ENCODE results near the gene FKBP15.
"Not testable (repeated sequence)": the region's sequence is repeated elsewhere in the genome, so short reads cannot be mapped to it uniquely, and the experiment has no call there.

Gene FKBP15

GRCh38 chr9:113149561-113149960 is 71.5 kb downstream of the FKBP15 start:
- DNase-seq (ENCODE audit: low read depth in 2 of 2) = not testable (repeated sequence)

GRCh38 chr9:113148781-113149510 is 72.1 kb downstream of the FKBP15 start:
- no peak for DNase-seq (ENCODE audit: low read depth in 2 of 2)

DNA sequence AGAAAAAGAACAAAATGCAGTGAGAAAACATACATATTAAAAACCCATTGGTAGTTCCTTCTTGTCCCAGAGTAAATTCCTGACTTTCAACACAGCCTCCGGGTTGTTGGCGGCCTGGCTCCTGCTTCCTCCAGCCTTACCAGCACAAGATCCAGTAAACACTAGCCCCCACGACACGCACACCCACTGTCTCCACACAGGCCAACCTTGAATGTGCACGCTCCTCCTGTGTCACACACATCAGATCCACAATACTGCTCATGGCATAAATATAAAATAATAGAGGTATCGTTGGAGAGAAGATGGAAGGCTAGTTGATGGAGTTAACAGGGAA is 72.7 kb downstream of the FKBP15 start:
- DNase-seq (ENCODE audit: low read depth in 2 of 2) = no peak

DNA sequence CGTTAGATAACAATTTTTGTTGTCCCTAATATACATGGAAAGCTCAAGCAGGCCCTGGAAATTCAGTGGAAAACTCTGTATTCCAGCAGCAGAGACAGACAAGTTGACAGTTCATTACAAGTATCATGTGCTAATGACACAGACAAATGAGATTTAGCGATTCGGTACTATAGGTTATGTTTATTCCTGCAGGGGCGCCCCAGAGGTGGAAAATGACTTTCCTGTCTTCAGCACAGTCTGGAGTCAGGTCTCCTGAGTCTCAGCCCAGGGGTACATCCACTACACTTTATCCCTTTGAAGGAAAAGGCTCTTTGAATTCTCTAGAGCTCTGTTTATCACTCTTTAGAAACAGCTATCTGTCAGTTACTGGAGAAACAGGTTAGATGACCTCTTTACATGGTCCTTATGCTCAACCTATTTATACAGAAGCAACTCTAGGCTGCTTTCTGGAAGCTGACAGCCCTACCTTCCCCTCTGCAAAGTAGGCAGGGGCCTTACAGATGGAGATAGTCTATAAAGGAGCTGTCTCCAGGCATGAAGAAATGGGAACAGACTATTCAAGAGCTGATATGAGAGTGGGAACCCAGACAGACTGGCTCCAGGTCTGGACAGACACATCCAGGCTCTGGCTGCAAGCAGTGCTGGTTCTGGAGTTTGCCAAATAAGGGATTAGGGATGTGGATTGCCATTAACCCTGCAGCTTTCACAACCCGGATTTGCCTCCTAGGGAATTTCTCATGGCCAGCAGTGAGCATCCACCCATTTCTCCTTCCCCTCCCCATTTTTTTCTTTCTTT is 77.4 kb downstream of the FKBP15 start:
- DNase-seq (ENCODE audit: low read depth in 2 of 2) = no peak

- not testable (repeated sequence) for DNase-seq (ENCODE audit: low read depth in 2 of 2)
These were observed 80.2 kb downstream of the FKBP15 start for GRCh38 chr9:113140896-113141295.

DNA sequence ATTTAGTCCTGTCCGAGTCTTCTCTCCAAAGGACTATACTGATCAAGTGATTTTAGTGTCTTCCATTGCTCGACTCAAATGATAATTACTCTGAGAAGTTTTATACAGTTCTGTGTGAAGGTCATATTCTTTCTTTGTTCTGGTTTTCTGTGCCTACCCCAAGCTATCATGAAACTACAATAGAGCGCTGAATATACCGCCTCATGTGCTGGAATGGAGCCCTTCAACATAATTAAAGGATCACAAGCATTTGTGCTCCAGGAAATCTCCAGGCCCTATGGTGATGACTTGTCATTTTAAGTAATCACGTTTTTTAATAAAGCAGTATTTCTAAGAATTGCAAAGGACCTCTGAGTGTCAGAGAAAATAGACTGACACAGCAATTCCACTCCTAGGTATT is 81.1 kb downstream of the FKBP15 start:
- DNase-seq (ENCODE audit: low read depth in 2 of 2) = no peak

DNA sequence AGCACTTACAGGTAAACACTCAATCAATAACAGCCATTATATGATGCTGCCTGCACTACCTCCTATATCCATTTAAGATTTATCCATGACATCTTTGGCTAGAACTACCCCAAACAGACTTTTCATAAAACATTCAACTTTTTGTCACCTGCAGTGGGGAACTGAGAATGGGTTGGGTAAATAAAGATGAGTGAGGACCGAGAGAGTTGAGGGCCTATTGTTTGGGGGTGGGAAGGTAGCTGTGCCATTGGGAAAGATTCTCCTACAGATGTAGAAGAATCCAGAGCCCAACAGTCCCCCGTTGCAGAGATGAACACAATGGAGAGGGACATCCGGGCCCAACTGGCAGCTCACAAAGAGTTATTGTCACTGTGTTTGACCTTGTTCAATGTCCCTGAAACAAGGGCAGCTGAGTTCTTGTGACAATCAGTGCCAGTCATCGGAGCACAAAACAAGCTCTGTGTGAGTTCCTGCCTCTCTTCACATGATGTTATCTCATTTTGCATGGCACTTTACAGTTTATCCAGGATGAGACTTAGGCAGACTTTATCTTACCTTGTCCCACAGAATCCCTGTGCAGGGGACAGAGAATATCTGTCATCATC is 81.8 kb downstream of the FKBP15 start:
- no peak for DNase-seq (ENCODE audit: low read depth in 2 of 2)

- DNase-seq (ENCODE audit: low read depth in 2 of 2) = no peak
These were observed 82.3 kb downstream of the FKBP15 start for GRCh38 chr9:113138760-113139159.

GRCh38 chr9:113137196-113138168 is 83.6 kb downstream of the FKBP15 start:
- DNase-seq (ENCODE audit: low read depth in 2 of 2) = no peak

DNA sequence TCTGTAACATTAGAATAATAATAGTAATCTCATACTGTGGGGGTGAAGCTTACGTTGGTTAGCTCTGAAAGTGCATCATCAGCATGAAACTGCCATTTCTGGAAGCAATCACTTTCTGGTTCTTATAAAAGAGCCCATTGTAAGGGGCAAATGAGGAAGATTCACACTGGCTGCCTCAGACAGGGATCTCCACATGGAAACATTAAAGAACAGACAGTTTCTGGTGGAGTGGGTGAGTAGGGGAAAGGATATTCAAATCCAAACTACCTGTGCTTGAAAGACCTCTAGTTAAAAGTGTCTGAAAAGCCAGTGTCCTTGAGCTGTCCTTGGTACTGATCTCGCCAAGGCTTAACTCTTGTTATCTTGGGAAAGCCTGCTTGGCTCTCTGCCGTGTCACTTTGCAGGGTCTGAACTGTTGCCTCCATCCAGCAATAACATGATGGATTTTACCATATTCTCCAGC is 89.4 kb downstream of the FKBP15 start:
- DNase-seq (ENCODE audit: low read depth in 2 of 2) = no peak

DNA sequence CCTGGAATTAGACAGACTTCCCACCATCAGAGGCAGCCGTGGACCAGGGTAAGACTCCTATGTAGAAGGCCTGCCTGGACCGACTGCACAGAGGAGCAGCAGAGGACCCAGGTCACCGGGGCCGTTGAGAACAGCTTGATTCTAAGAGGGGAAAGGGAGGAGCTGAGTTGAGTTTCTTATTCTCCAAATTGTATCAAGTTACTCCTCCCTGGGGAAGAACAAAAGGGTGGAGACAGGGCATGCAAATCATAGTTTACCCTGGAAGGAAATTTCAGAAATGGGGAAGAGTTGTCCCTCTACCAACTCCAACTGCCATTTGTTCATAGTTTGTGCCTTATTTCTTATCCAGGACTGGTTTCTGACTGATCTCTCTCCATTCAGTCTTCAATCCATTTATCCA is 91.2 kb downstream of the FKBP15 start:
- DNase-seq (ENCODE audit: low read depth in 2 of 2) = no peak

DNA sequence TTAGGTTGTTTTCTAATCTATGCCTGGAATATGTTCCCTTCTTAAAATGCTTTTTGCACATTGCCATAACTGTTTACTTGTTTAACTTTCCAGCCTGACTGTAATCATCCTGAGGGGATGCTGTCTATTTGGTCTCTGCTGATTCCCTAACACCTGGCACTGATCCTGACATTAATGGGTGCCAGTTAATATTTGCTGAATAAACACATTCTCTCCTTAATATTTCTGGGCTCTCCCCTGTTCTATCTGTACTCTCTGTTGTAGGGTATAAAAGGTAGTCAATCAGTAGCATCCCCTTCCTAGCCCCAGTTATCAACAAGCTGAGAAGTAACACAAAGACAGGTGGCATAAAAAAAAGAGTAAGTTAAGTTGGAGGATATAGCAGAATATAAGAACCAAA is 91.6 kb downstream of the FKBP15 start:
- no peak for DNase-seq (ENCODE audit: low read depth in 2 of 2)

GRCh38 chr9:113125386-113126035 is 95.6 kb downstream of the FKBP15 start:
- no peak for DNase-seq (ENCODE audit: low read depth in 2 of 2)

DNA sequence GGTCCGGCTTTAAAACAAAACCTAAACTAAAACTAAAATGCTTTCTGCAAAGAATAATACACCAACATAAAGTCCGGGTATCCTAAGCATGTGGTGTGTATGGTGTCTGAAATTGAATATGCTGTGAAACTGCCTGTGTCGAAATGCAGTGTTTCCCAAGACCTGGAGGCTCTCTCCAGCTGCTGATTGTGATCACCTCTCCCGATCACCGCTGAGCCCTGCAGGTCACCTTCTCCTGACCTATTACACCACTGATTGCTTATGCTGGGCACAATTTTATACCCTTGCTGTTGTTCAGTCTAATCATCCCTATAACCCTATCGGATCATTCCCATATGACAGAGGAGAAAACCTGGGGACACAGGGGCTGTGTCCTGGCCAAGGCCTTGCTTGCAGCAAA is 102.2 kb downstream of the FKBP15 start:
- not testable (repeated sequence) for DNase-seq (ENCODE audit: low read depth in 2 of 2)

All from stimulated activated CD8-positive, alpha-beta memory T cell treated with anti-CD3 and anti-CD28 coated beads, Interleukin-15, amount 100 ng/mL, for 4 hours (primary cell).